HepG2 (cell line): ENCODE results near the gene CLTA. TPM values are rescaled to one million over a fixed set of nuclear protein-coding genes. Genes with fewer than 3 reads are reported as not detected.

Experiments used
- ARID4A ChIP-seq: sonication (generic); formaldehyde crosslinking; IDR thresholded peaks from 2 replicates; pipeline ENCODE4 v1.5.0; 2020; ENCODE audit warnings: mild to moderate bottlenecking, missing genetic modification reagents, borderline replicate concordance
- ERF ChIP-seq: IDR thresholded peaks from 2 replicates; pipeline ENCODE4 v1.6.1; 2018; ENCODE audit warnings: missing biosample characterization, missing genetic modification reagents
- FOXK2 ChIP-seq: fragments of 450-650 bp; IDR thresholded peaks from 2 replicates; pipeline ENCODE4 v1.6.1; 2016
- FOXO1 ChIP-seq: sonication (generic); formaldehyde crosslinking; IDR thresholded peaks from 2 replicates; pipeline ENCODE4 v1.4.0; 2020; ENCODE audit warnings: missing genetic modification reagents
- HNRNPK ChIP-seq: fragments of 200-400 bp; formaldehyde crosslinking; IDR thresholded peaks from 2 replicates; pipeline ENCODE4 v1.6.1; 2018; ENCODE audit warnings: low read length, low read depth, moderate library complexity, mild to moderate bottlenecking; ENCODE audit not compliant: poor library complexity, severe bottlenecking
- MAZ ChIP-seq, 2 experiments: sonication (generic) in 1 of 2; formaldehyde crosslinking in 1 of 2; IDR thresholded peaks; 2 replicates each; pipeline versions ENCODE4 v1.5.0 to v1.6.1; 2012 to 2020; ENCODE audit warnings: low read depth in 2 of 2, mild to moderate bottlenecking in 2 of 2, borderline replicate concordance in 1 of 2, improper control_type of control experiment in 1 of 2, low read length in 1 of 2, missing genetic modification reagents in 1 of 2, moderate library complexity in 1 of 2
- NR3C1 ChIP-seq: sonication (generic); formaldehyde crosslinking; IDR thresholded peaks from 2 replicates; pipeline ENCODE4 v1.4.0; 2020; ENCODE audit warnings: missing genetic modification reagents
- POGZ ChIP-seq: sonication (generic); formaldehyde crosslinking; IDR thresholded peaks from 2 replicates; pipeline ENCODE4 v1.4.0; 2020; ENCODE audit warnings: mild to moderate bottlenecking, missing genetic modification reagents
- TEF ChIP-seq: sonication (generic); formaldehyde crosslinking; IDR thresholded peaks from 2 replicates; pipeline ENCODE4 v1.5.0; 2020; ENCODE audit warnings: missing genetic modification reagents
- TFDP1 ChIP-seq: IDR thresholded peaks from 2 replicates; pipeline ENCODE4 v1.6.1; 2016; ENCODE audit warnings: missing compliant biosample characterization, missing genetic modification reagents, borderline replicate concordance
- ZBTB38 ChIP-seq: sonication (generic); formaldehyde crosslinking; IDR thresholded peaks from 2 replicates; pipeline ENCODE4 v1.5.1; 2020; ENCODE audit warnings: mild to moderate bottlenecking, missing genetic modification reagents
- ZNF136 ChIP-seq: sonication (generic); formaldehyde crosslinking; IDR thresholded peaks from 2 replicates; pipeline ENCODE4 v1.8.1; 2022; ENCODE audit warnings: low read depth, mild to moderate bottlenecking, moderate library complexity, missing genetic modification reagents
- ZNF7 ChIP-seq: IDR thresholded peaks from 2 replicates; pipeline ENCODE4 v1.6.1; 2016; ENCODE audit warnings: missing biosample characterization, missing genetic modification reagents
- ZNF772 ChIP-seq: sonication (generic); formaldehyde crosslinking; IDR thresholded peaks from 2 replicates; pipeline ENCODE4 v1.5.0; 2020; ENCODE audit warnings: mild to moderate bottlenecking, missing genetic modification reagents
- polyA plus RNA-seq, 8 experiments: library from polyadenylated mRNA; depleted of rRNA in 3 of 8; stranded (reverse) in 7 of 8; unstranded in 1 of 8; fragments of >200 nt; fragmentation: Illumina TruSeq in 4 of 8; extraction: Trizol in 4 of 8; gene quantifications; 2 replicates each; pipeline versions ENCODE4 v1.2.1 to v1.2.3, GENCODE V29; 2011 to 2016; ENCODE audit warnings: low read depth in 4 of 8, missing spikeins in 1 of 8, mixed read lengths in 1 of 8; ENCODE audit not compliant: insufficient read depth in 1 of 8
- total RNA-seq, 5 experiments: library from RNA; depleted of rRNA; stranded (reverse); fragments of >200 nt; fragmentation: Illumina TruSeq; extraction: Trizol; gene quantifications; 2 replicates each; pipeline ENCODE4 v1.2.3, GENCODE V29; 2016; ENCODE audit warnings: low read depth in 1 of 5
- TF ChIP-seq, protein P1 (sequence below): sonication (generic); formaldehyde crosslinking; IDR thresholded peaks from 2 replicates; pipeline ENCODE4 v1.4.0; 2020; ENCODE audit warnings: missing genetic modification reagents, low read depth, mild to moderate bottlenecking, borderline replicate concordance
- TF ChIP-seq, protein P2 (sequence below): sonication (generic); formaldehyde crosslinking; IDR thresholded peaks from 2 replicates; pipeline ENCODE4 v1.8.0; 2022; ENCODE audit warnings: missing genetic modification reagents, mild to moderate bottlenecking, borderline replicate concordance
- TF ChIP-seq, protein P3 (sequence below): sonication (generic); formaldehyde crosslinking; IDR thresholded peaks from 2 replicates; pipeline ENCODE4 v1.8.0; 2022; ENCODE audit warnings: missing genetic modification reagents, mild to moderate bottlenecking, inconsistent platforms, borderline replicate concordance
- TF ChIP-seq, protein P4 (sequence below): sonication (generic); formaldehyde crosslinking; conservative IDR thresholded peaks from 2 replicates; pipeline ENCODE4 v1.8.0; 2022; ENCODE audit warnings: mild to moderate bottlenecking, moderate library complexity, missing genetic modification reagents

The CLTA gene
- total and polyA plus RNA-seq, 2 of the 13 experiments (the other 11 are each of a cell fraction or from before 2014, with no cell fraction given): 143 to 222 TPM

GRCh38 chr9:36221667-36222066 is 30.9 kb downstream of the CLTA start (continued):
- TF ChIP-seq TFDP1: no peak
- TF ChIP-seq FOXO1 (CRISPR knock-in tag): 0 out of 2 replicates have a peak, but pooled peaks have one; percentile 20
- TF ChIP-seq, protein P1, sequence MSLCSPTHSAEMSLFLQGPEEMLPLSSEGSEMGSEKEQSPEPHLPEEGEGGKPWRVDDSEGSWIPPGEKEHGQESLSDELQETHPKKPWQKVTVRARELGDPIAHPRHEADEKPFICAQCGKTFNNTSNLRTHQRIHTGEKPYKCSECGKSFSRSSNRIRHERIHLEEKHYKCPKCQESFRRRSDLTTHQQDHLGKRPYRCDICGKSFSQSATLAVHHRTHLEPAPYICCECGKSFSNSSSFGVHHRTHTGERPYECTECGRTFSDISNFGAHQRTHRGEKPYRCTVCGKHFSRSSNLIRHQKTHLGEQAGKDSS (CRISPR knock-in tag): no peak
- no peak for TF ChIP-seq ERF (CRISPR knock-in tag)
- TF ChIP-seq POGZ (CRISPR knock-in tag): no peak
- TF ChIP-seq, protein P2, sequence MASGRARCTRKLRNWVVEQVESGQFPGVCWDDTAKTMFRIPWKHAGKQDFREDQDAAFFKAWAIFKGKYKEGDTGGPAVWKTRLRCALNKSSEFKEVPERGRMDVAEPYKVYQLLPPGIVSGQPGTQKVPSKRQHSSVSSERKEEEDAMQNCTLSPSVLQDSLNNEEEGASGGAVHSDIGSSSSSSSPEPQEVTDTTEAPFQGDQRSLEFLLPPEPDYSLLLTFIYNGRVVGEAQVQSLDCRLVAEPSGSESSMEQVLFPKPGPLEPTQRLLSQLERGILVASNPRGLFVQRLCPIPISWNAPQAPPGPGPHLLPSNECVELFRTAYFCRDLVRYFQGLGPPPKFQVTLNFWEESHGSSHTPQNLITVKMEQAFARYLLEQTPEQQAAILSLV: no peak
- TF ChIP-seq ZNF136: no peak
- TF ChIP-seq TEF (CRISPR knock-in tag): no peak
- TF ChIP-seq ZNF7 (CRISPR knock-in tag): no peak
- no peak for TF ChIP-seq ZNF772
- no peak for TF ChIP-seq FOXK2
- TF ChIP-seq ARID4A (CRISPR knock-in tag): peak; percentile 20; the same call in 1 of the 2 replicates
- TF ChIP-seq ZBTB38 (CRISPR knock-in tag): no peak
- TF ChIP-seq, protein P3, sequence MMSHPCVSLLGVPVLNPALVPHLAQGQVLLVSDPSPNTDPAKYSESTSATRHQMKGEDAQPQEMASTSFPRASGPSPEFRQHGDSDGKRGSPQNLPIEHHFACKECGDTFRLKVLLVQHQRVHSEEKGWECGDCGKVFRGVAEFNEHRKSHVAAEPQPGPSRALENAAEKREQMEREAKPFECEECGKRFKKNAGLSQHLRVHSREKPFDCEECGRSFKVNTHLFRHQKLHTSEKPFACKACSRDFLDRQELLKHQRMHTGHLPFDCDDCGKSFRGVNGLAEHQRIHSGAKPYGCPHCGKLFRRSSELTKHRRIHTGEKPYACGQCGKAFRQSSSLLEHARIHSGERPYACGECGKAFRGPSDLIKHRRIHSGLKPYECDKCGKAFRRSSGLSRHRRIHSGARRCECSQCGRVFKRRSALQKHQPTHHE: no peak
- TF ChIP-seq, protein P4, sequence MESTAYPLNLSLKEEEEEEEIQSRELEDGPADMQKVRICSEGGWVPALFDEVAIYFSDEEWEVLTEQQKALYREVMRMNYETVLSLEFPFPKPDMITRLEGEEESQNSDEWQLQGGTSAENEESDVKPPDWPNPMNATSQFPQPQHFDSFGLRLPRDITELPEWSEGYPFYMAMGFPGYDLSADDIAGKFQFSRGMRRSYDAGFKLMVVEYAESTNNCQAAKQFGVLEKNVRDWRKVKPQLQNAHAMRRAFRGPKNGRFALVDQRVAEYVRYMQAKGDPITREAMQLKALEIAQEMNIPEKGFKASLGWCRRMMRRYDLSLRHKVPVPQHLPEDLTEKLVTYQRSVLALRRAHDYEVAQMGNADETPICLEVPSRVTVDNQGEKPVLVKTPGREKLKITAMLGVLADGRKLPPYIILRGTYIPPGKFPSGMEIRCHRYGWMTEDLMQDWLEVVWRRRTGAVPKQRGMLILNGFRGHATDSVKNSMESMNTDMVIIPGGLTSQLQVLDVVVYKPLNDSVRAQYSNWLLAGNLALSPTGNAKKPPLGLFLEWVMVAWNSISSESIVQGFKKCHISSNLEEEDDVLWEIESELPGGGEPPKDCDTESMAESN (CRISPR knock-in tag): no peak
- TF ChIP-seq NR3C1 (CRISPR knock-in tag): no peak
- no peak for TF ChIP-seq HNRNPK
- no peak for TF ChIP-seq MAZ (IDR thresholded peaks at IDR 0.05; ENCODE audit: borderline replicate concordance, low read depth, low read length)
- TF ChIP-seq MAZ (CRISPR knock-in tag; IDR thresholded peaks at IDR 0.05; ENCODE audit: low read depth): no peak
